ENCODE results near the gene ARID1B.

The ARID1B gene

DNA sequence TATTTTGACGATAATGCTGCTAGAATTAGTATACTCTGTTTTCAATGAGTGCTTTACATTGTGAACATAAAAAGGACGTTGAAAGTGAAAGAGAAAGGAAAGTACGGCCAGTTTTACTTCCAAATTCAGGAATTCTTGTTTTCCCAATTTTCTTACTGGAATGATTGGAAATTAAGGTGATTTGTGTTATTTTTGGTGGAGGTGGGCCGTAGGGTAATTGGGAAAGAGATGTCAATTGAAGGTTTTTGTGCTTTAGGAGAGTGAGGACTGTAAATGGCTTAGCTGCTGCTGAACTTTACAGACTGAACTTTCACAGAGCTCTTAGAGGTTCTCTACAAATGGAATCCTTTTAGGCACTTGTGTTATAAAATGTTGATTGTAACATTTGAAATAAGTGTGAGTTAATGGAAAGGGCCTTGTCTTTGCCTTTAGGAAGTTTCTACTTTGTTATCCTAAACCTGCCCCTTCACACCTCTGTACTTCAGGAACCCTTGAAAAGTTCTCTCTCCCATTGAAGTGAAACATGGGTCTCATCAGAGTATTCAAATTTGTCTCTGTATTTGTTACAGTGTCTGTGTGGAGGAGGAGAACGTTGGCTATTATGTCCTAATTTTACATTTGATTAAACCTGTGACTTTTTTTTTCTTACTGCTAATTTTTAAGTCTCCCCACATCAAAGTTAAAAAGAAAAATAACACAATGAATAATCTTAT, 256.4 kb downstream of the ARID1B start:
- Histone ChIP-seq H2AFZ (ENCODE audit: low read length) (no peak overlapping the region), H3K27ac (replicated peaks; ENCODE audit: low read length) (no peak overlapping the region), H2BK120ac (ENCODE audit: low read depth, low read length) (no peak overlapping the region), H3K79me1 (ENCODE audit: low read depth, low read length) (peaks cover 3% of the 10 kb centered on the region), H3K4me1 (ENCODE audit: control insufficient read depth in 2 of 2, insufficient read depth in 1 of 2, low read depth in 1 of 2, low read length in 2 of 2) (peaks cover 2 to 6% of the 10 kb centered on the region in 2 donors), H3K36me3 (replicated peaks in 1 of 2; ENCODE audit: control insufficient read depth in 2 of 2, insufficient read depth in 2 of 2, low read length in 2 of 2) (peaks cover 0 to 1% of the 10 kb centered on the region in 2 donors), H2BK12ac (ENCODE audit: low read length) (no peak overlapping the region), H3K4me3 (ENCODE audit: low read length in 2 of 2) (no peak overlapping the region), H3K4ac (ENCODE audit: low read length) (no peak overlapping the region), H2BK15ac (ENCODE audit: low read length) (no peak overlapping the region), H2BK5ac (ENCODE audit: low read length) (no peak overlapping the region), H3K14ac (ENCODE audit: low read length) (no peak overlapping the region), H4K91ac (ENCODE audit: low read depth, low read length, poor library complexity) (no peak overlapping the region), H3K18ac (ENCODE audit: low read length) (no peak overlapping the region), H3K23ac (ENCODE audit: low read depth, low read length, poor library complexity) (no peak overlapping the region), H3K9ac (ENCODE audit: low read depth, low read length, poor library complexity) (no peak overlapping the region), H3K9me3 (replicated peaks in 1 of 2; ENCODE audit: control insufficient read depth in 2 of 2, insufficient read depth in 1 of 2, low read depth in 1 of 2, low read length in 2 of 2) (no peaks in the 10 kb centered on the region), H3K27me3 (ENCODE audit: control insufficient read depth in 3 of 3, insufficient read depth in 3 of 3, low read depth in 1 of 3, low read length in 3 of 3) (no peaks in the 10 kb centered on the region), H2AK5ac (ENCODE audit: low read depth, low read length) (no peak overlapping the region), H3K4me2 (ENCODE audit: insufficient read depth, low read length, poor library complexity, severe bottlenecking) (no peak overlapping the region), H4K8ac (ENCODE audit: low read depth, low read length) (no peak overlapping the region)
- no peak for DNase-seq (ENCODE audit: low spot score)
- 100% methylated on average over 1 of the region's 5 CpGs; no CpG with 5 or more reads in 1 of the 2 donors for WGBS, 2 donors (ENCODE audit: extremely low coverage in 2 of 2, insufficient read length in 2 of 2, insufficient replicate concordance in 1 of 2)

DNA sequence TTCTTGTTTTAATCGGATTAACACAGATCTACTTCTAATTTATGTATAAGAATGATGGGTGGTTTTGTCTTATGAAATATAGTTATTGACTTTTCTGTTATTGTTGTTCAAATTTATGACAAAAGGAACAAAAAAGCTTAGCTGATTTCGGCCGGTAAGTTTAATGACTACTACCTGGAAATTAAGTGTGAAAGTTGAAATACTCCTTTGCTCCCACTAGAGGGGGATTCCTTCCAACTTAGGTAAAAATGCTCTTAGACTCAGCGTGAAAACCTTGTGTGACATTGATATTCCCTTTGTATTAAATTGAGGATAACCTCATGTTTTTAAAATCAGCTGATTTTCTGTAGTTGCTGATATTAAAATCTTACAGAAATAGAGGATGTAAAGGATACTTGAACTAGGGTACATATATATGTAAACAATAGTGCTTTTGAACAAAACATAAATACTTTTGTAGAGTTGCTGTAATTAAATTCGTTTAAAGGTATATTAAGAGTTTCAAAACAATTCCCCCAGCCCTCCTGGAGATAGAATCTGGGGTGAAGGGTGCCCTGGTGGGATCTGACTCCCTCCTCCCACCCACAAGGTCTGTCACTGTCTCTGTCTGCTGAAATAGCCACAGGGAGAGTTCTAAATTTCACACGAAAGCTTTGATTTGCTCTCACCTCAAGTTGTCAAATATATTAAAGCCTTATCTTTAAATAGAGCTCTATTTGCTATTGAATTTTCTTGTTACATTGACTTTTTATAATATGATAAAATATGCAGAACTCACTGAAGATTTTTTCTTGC, 257.5 kb downstream of the ARID1B start:
- DNase-seq (ENCODE audit: low spot score) = no peak
- no peak overlapping the region for H4K8ac ChIP-seq (ENCODE audit: low read depth, low read length)
- no peak overlapping the region for H2BK5ac ChIP-seq (ENCODE audit: low read length)
- no peak overlapping the region for H3K4me3 ChIP-seq (ENCODE audit: low read length in 2 of 2)
- H3K18ac ChIP-seq (ENCODE audit: low read length) = no peak overlapping the region
- H3K4ac ChIP-seq (ENCODE audit: low read length) = no peak overlapping the region
- no peak overlapping the region for H2BK12ac ChIP-seq (ENCODE audit: low read length)
- H3K4me1 ChIP-seq (ENCODE audit: control insufficient read depth in 2 of 2, insufficient read depth in 1 of 2, low read depth in 1 of 2, low read length in 2 of 2) = peaks cover 2 to 6% of the 10 kb centered on the region in 2 donors
- no peaks in the 10 kb centered on the region for H3K9me3 ChIP-seq (replicated peaks in 1 of 2; ENCODE audit: control insufficient read depth in 2 of 2, insufficient read depth in 1 of 2, low read depth in 1 of 2, low read length in 2 of 2)
- H2BK15ac ChIP-seq (ENCODE audit: low read length) = no peak overlapping the region
- no peaks in the 10 kb centered on the region for H3K36me3 ChIP-seq (replicated peaks in 1 of 2; ENCODE audit: control insufficient read depth in 2 of 2, insufficient read depth in 2 of 2, low read length in 2 of 2)
- H3K27ac ChIP-seq (replicated peaks; ENCODE audit: low read length) = no peak overlapping the region
- H3K23ac ChIP-seq (ENCODE audit: low read depth, low read length, poor library complexity) = no peak overlapping the region
- H2AK5ac ChIP-seq (ENCODE audit: low read depth, low read length) = no peak overlapping the region
- no peak overlapping the region for H3K14ac ChIP-seq (ENCODE audit: low read length)
- no peak overlapping the region for H3K9ac ChIP-seq (ENCODE audit: low read depth, low read length, poor library complexity)
- H3K4me2 ChIP-seq (ENCODE audit: insufficient read depth, low read length, poor library complexity, severe bottlenecking) = no peak overlapping the region
- no peak overlapping the region for H2AFZ ChIP-seq (ENCODE audit: low read length)
- H3K79me1 ChIP-seq (ENCODE audit: low read depth, low read length) = peaks cover 3% of the 10 kb centered on the region
- H4K91ac ChIP-seq (ENCODE audit: low read depth, low read length, poor library complexity) = no peak overlapping the region
- WGBS, 2 donors (ENCODE audit: extremely low coverage in 2 of 2, insufficient read length in 2 of 2, insufficient replicate concordance in 1 of 2) = no CpG with 5 or more reads among the region's 6 CpGs
- H2BK120ac ChIP-seq (ENCODE audit: low read depth, low read length) = no peak overlapping the region
- H3K27me3 ChIP-seq (ENCODE audit: control insufficient read depth in 3 of 3, insufficient read depth in 3 of 3, low read depth in 1 of 3, low read length in 3 of 3) = no peaks in the 10 kb centered on the region

DNA sequence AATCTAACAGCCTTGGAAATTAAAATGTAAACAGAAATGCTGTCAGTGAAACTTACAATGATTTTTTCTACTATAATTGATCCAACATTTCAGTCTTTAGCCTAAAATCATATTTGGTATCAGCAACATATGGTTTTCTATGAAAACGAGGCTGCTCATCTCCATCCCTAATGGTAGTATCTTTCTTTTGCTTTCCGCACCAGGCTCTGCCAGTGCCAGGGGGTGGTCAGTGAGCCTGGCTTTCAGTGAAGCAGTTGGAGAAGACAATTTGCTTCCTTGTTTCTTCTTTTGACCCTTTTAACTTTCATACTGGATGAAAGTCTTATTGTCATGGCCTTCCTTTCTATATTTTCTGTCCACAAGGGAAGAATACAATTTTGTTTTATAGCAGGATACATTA, 258.4 kb downstream of the ARID1B start:
- H3K9ac ChIP-seq (ENCODE audit: low read depth, low read length, poor library complexity) = no peak overlapping the region
- H3K4me1 ChIP-seq (ENCODE audit: control insufficient read depth in 2 of 2, insufficient read depth in 1 of 2, low read depth in 1 of 2, low read length in 2 of 2) = peaks cover 2 to 6% of the 10 kb centered on the region in 2 donors
- no peak overlapping the region for H3K4me3 ChIP-seq (ENCODE audit: low read length in 2 of 2)
- H3K27ac ChIP-seq (replicated peaks; ENCODE audit: low read length) = no peak overlapping the region
- no peaks in the 10 kb centered on the region for H3K9me3 ChIP-seq (replicated peaks in 1 of 2; ENCODE audit: control insufficient read depth in 2 of 2, insufficient read depth in 1 of 2, low read depth in 1 of 2, low read length in 2 of 2)
- H3K4me2 ChIP-seq (ENCODE audit: insufficient read depth, low read length, poor library complexity, severe bottlenecking) = no peak overlapping the region
- no peak overlapping the region for H4K91ac ChIP-seq (ENCODE audit: low read depth, low read length, poor library complexity)
- no peak overlapping the region for H3K23ac ChIP-seq (ENCODE audit: low read depth, low read length, poor library complexity)
- no peak overlapping the region for H4K8ac ChIP-seq (ENCODE audit: low read depth, low read length)
- peaks cover 3% of the 10 kb centered on the region for H3K79me1 ChIP-seq (ENCODE audit: low read depth, low read length)
- H3K36me3 ChIP-seq (replicated peaks in 1 of 2; ENCODE audit: control insufficient read depth in 2 of 2, insufficient read depth in 2 of 2, low read length in 2 of 2) = no peaks in the 10 kb centered on the region
- H3K18ac ChIP-seq (ENCODE audit: low read length) = no peak overlapping the region
- H2AFZ ChIP-seq (ENCODE audit: low read length) = no peak overlapping the region
- no peak overlapping the region for H2AK5ac ChIP-seq (ENCODE audit: low read depth, low read length)
- WGBS, 2 donors (ENCODE audit: extremely low coverage in 2 of 2, insufficient read length in 2 of 2, insufficient replicate concordance in 1 of 2) = no CpG with 5 or more reads among the region's 2 CpGs
- no peak for DNase-seq (ENCODE audit: low spot score)
- H3K4ac ChIP-seq (ENCODE audit: low read length) = no peak overlapping the region
- no peak overlapping the region for H2BK120ac ChIP-seq (ENCODE audit: low read depth, low read length)
- H2BK15ac ChIP-seq (ENCODE audit: low read length) = no peak overlapping the region
- H3K14ac ChIP-seq (ENCODE audit: low read length) = no peak overlapping the region
- no peaks in the 10 kb centered on the region for H3K27me3 ChIP-seq (ENCODE audit: control insufficient read depth in 3 of 3, insufficient read depth in 3 of 3, low read depth in 1 of 3, low read length in 3 of 3)
- H2BK5ac ChIP-seq (ENCODE audit: low read length) = no peak overlapping the region
- no peak overlapping the region for H2BK12ac ChIP-seq (ENCODE audit: low read length)

DNA sequence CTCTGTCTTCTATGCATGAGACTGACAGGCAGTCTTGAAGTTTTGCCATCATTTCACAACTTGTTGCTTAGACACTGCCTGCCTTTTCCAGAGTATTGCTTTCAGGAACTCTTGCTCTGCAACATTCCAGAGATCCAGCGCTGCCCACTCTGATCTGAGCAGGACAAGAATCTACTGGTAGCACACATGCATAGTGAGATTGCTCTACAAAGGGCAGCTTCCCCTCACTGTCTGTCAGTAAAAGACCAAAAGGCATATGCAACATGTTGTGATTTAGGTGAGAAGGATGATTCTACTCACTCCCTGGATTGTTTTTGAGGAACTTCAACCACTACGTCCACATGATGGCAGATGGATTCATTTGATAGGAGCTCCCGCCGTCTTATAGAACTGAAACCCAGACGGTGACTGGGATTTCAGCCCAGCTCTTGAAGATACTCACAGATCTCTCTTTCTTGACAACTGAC, 259.1 kb downstream of the ARID1B start:
- Histone ChIP-seq H3K9me3 (replicated peaks in 1 of 2; ENCODE audit: control insufficient read depth in 2 of 2, insufficient read depth in 1 of 2, low read depth in 1 of 2, low read length in 2 of 2) (no peaks in the 10 kb centered on the region), H3K4me1 (ENCODE audit: control insufficient read depth in 2 of 2, insufficient read depth in 1 of 2, low read depth in 1 of 2, low read length in 2 of 2) (peaks cover 2 to 6% of the 10 kb centered on the region in 2 donors), H2AFZ (ENCODE audit: low read length) (no peak overlapping the region), H3K27me3 (ENCODE audit: control insufficient read depth in 3 of 3, insufficient read depth in 3 of 3, low read depth in 1 of 3, low read length in 3 of 3) (no peaks in the 10 kb centered on the region), H3K14ac (ENCODE audit: low read length) (no peak overlapping the region), H2BK12ac (ENCODE audit: low read length) (no peak overlapping the region), H3K9ac (ENCODE audit: low read depth, low read length, poor library complexity) (no peak overlapping the region), H3K27ac (replicated peaks; ENCODE audit: low read length) (no peak overlapping the region), H2BK15ac (ENCODE audit: low read length) (no peak overlapping the region), H2AK5ac (ENCODE audit: low read depth, low read length) (no peak overlapping the region), H3K4me2 (ENCODE audit: insufficient read depth, low read length, poor library complexity, severe bottlenecking) (no peak overlapping the region), H3K36me3 (replicated peaks in 1 of 2; ENCODE audit: control insufficient read depth in 2 of 2, insufficient read depth in 2 of 2, low read length in 2 of 2) (no peaks in the 10 kb centered on the region), H2BK5ac (ENCODE audit: low read length) (no peak overlapping the region), H2BK120ac (ENCODE audit: low read depth, low read length) (no peak overlapping the region), H3K23ac (ENCODE audit: low read depth, low read length, poor library complexity) (no peak overlapping the region), H3K4ac (ENCODE audit: low read length) (no peak overlapping the region), H3K18ac (ENCODE audit: low read length) (no peak overlapping the region), H4K91ac (ENCODE audit: low read depth, low read length, poor library complexity) (no peak overlapping the region), H3K4me3 (ENCODE audit: low read length in 2 of 2) (no peak overlapping the region), H4K8ac (ENCODE audit: low read depth, low read length) (no peak overlapping the region), H3K79me1 (ENCODE audit: low read depth, low read length) (peaks cover 3% of the 10 kb centered on the region)
- DNase-seq (ENCODE audit: low spot score) = no peak
- no CpG with 5 or more reads among the region's 5 CpGs for WGBS, 2 donors (ENCODE audit: extremely low coverage in 2 of 2, insufficient read length in 2 of 2, insufficient replicate concordance in 1 of 2)
